Keratinocyte (primary cell): ENCODE results near the gene SLC9A8. TPM values are rescaled to one million over a fixed set of nuclear protein-coding genes. Genes with fewer than 3 reads are reported as not detected.

ENCODE experiments used
- DNase-seq: peaks from one replicate; pipeline ENCODE4 v3.0.0-alpha.2; 2011; ENCODE audit warnings: low read depth, missing footprints, low spot score
- FAIRE-seq: peaks from 2 replicates; lab custom pipeline; 2011; peaks lifted over from hg19 to GRCh38; lab: Jason Lieb, UNC
- H2AFZ ChIP-seq: 2 replicates; pipeline ENCODE4 v1.6.0; 2012; ENCODE audit warnings: low read length, control low read depth, inconsistent platforms; ENCODE audit not compliant: control insufficient read depth
- H3K27ac ChIP-seq: 2 replicates; pipeline ENCODE4 v1.5.1; 2011; ENCODE audit warnings: low read length; ENCODE audit not compliant: control insufficient read depth, insufficient read depth
- H3K27me3 ChIP-seq: 3 replicates; pipeline ENCODE4 v1.6.0; 2011; ENCODE audit warnings: low read length; ENCODE audit not compliant: control insufficient read depth, insufficient read depth; ENCODE audit errors: extremely low read depth
- H3K36me3 ChIP-seq, 2 experiments: 2 replicates in 1 of 2; 3 replicates in 1 of 2; pipeline ENCODE4 v1.5.1; 2011; ENCODE audit warnings: low read length in 2 of 2, mild to moderate bottlenecking in 1 of 2; ENCODE audit not compliant: control insufficient read depth in 2 of 2, insufficient read depth in 2 of 2; ENCODE audit errors: extremely low read depth in 1 of 2
- H3K4me1 ChIP-seq: 3 replicates; pipeline ENCODE4 v1.5.1; 2011; ENCODE audit warnings: low read length; ENCODE audit not compliant: control insufficient read depth, insufficient read depth; ENCODE audit errors: extremely low read depth
- H3K4me2 ChIP-seq: 3 replicates; pipeline ENCODE4 v1.6.0; 2011; ENCODE audit warnings: low read depth, low read length; ENCODE audit not compliant: control insufficient read depth, insufficient read depth; ENCODE audit errors: extremely low read depth
- H3K4me3 ChIP-seq, 3 experiments: fragments of 200-600 bp in 1 of 3; sonication (generic) in 1 of 3; 2 replicates in 2 of 3; 3 replicates in 1 of 3; pipeline ENCODE4 v1.5.1; 2011 to 2016; ENCODE audit warnings: low read length in 3 of 3, mild to moderate bottlenecking in 3 of 3, control low read depth in 2 of 3, inconsistent platforms in 1 of 3, low read depth in 1 of 3, mixed read lengths in 1 of 3, mixed run types in 1 of 3, moderate library complexity in 1 of 3; ENCODE audit not compliant: control insufficient read depth in 2 of 3, insufficient read depth in 2 of 3; ENCODE audit errors: extremely low read depth in 1 of 3
- H3K79me2 ChIP-seq: 2 replicates; pipeline ENCODE4 v1.6.0; 2012; ENCODE audit warnings: low read length; ENCODE audit not compliant: control insufficient read depth, insufficient read depth
- H3K9ac ChIP-seq: 3 replicates; pipeline ENCODE4 v1.6.0; 2011; ENCODE audit warnings: low read length; ENCODE audit not compliant: control insufficient read depth, insufficient read depth; ENCODE audit errors: extremely low read depth
- H3K9me1 ChIP-seq: 3 replicates; pipeline ENCODE4 v1.6.0; 2011; ENCODE audit warnings: low read length; ENCODE audit not compliant: control insufficient read depth, insufficient read depth; ENCODE audit errors: extremely low read depth
- H3K9me3 ChIP-seq: 2 replicates; pipeline ENCODE4 v1.5.1; 2012; ENCODE audit warnings: low read depth, low read length; ENCODE audit not compliant: control insufficient read depth
- H4K20me1 ChIP-seq: 3 replicates; pipeline ENCODE4 v1.6.0; 2011; ENCODE audit warnings: low read length; ENCODE audit not compliant: control insufficient read depth, insufficient read depth; ENCODE audit errors: extremely low read depth
- EZH2 ChIP-seq: IDR thresholded peaks from one replicate; pipeline ENCODE4 v1.6.1; 2012; ENCODE audit warnings: inconsistent platforms, mild to moderate bottlenecking, low read length, moderate library complexity
- dilution Hi-C: fragments of 300-500 bp; cut with MboI; formaldehyde crosslinking; loops from one replicate; pipeline ENCODE4 v1.7.0; 2020; ENCODE audit warnings: low sequenced_read_pairs; ENCODE audit not compliant: extremely low pct_ligation_motif_present
- polyA plus RNA-seq, 5 experiments: library from polyadenylated mRNA; depleted of rRNA in 3 of 5; stranded (reverse) in 3 of 5; stranded (forward) in 1 of 5; unstranded in 1 of 5; fragments of >200 nt; gene quantifications; 1 replicate in 1 of 5; 2 replicates in 3 of 5; 3 replicates in 1 of 5; pipeline versions ENCODE4 v1.2.1 to v1.2.3, GENCODE V29; 2011 to 2012; ENCODE audit warnings: missing spikeins in 2 of 5, low read depth in 1 of 5, low replicate concordance in 1 of 5
- TF ChIP-seq, protein P1 (sequence below), 3 experiments: IDR thresholded peaks in 1 of 3; conservative IDR thresholded peaks in 1 of 3; optimal IDR thresholded peaks in 1 of 3; 2 replicates in 2 of 3; 3 replicates in 1 of 3; pipeline versions ENCODE3 to v1.5.1; 2011; ENCODE audit warnings: low read length in 3 of 3, mild to moderate bottlenecking in 3 of 3, moderate library complexity in 2 of 3, control low read depth in 1 of 3, inconsistent platforms in 1 of 3; ENCODE audit not compliant: insufficient read depth in 2 of 3; ENCODE audit errors: extremely low read depth in 1 of 3

SLC9A8 gene
- polyA plus RNA-seq, 1 donor (not counting 4 experiments of a cell fraction or from before 2014, with no cell fraction given): 1.9 TPM

GRCh38 chr20:49787371-49788357, 25.0 kb upstream of the SLC9A8 start:
- Histone ChIP-seq H2AFZ (no peak overlapping the region), H3K4me1 (no peaks in the 10 kb centered on the region), H3K4me2 (no peak overlapping the region), H4K20me1 (no peaks in the 10 kb centered on the region), H3K9me3 (no peaks in the 10 kb centered on the region), H3K79me2 (no peaks in the 10 kb centered on the region), H3K36me3 (no peaks in the 10 kb centered on the region), H3K9me1 (no peaks in the 10 kb centered on the region), H3K27me3 (no peaks in the 10 kb centered on the region), H3K4me3 (no peak overlapping the region), H3K27ac (no peak overlapping the region), H3K9ac (no peak overlapping the region)
- dilution Hi-C loops: no loop called here
- no peak for DNase-seq
- no peak for FAIRE-seq
- no peak for TF ChIP-seq EZH2
- TF ChIP-seq, protein P1, sequence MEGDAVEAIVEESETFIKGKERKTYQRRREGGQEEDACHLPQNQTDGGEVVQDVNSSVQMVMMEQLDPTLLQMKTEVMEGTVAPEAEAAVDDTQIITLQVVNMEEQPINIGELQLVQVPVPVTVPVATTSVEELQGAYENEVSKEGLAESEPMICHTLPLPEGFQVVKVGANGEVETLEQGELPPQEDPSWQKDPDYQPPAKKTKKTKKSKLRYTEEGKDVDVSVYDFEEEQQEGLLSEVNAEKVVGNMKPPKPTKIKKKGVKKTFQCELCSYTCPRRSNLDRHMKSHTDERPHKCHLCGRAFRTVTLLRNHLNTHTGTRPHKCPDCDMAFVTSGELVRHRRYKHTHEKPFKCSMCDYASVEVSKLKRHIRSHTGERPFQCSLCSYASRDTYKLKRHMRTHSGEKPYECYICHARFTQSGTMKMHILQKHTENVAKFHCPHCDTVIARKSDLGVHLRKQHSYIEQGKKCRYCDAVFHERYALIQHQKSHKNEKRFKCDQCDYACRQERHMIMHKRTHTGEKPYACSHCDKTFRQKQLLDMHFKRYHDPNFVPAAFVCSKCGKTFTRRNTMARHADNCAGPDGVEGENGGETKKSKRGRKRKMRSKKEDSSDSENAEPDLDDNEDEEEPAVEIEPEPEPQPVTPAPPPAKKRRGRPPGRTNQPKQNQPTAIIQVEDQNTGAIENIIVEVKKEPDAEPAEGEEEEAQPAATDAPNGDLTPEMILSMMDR (optimal IDR thresholded peaks at IDR 0.05 in 1 of 3, IDR thresholded peaks at IDR 0.05 in 1 of 3, conservative IDR thresholded peaks at IDR 0.05 in 1 of 3; ENCODE audit: extremely low read depth in 1 of 3, insufficient read depth in 2 of 3, low read length in 3 of 3): no peak

DNA sequence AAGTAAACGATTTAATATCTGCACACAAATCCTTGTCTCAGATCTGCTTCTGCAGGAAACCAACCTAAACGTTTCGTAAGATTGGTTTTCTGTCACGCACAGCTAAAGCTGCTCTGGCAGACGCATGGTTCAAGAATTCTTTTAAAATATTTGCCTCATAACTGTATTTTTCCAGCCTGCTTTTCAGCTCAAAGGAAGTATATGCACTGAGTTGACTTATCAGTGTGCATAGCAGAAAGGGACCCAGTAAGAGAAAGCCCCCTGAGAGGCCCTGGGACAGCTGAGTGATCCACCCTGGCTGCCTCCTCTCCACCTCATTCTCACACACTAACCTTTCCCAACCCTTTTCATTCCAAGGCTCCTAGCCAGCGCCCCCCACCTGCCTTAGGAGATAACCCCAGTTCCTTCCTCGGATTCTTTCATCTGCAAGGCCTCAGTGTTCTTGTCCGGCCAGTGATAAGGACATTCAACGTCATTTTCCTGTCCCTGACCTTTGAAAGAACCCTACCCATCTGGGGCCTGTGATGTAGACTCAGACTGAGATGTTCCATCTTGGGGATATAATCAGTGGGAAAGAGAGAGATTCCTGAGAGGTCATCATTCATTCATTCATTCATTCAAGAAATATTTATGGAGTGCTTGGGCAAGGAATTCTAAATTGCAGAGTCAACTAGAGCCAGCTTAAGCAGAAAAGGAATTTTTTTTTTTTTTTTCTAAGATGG, 22.4 kb upstream of the SLC9A8 start:
- no peaks in the 10 kb centered on the region for H4K20me1 ChIP-seq
- peaks cover 7% of the 10 kb centered on the region for H3K4me1 ChIP-seq
- H2AFZ ChIP-seq: no peak overlapping the region
- no peak overlapping the region for H3K9ac ChIP-seq
- dilution Hi-C loops: no loop called here
- H3K9me3 ChIP-seq: no peaks in the 10 kb centered on the region
- H3K27ac ChIP-seq: no peak overlapping the region
- DNase-seq (no peak), FAIRE-seq (no peak)
- H3K9me1 ChIP-seq: no peaks in the 10 kb centered on the region
- H3K27me3 ChIP-seq: no peaks in the 10 kb centered on the region
- H3K36me3 ChIP-seq: no peaks in the 10 kb centered on the region
- TF ChIP-seq EZH2: no peak
- TF ChIP-seq, protein P1 (optimal IDR thresholded peaks at IDR 0.05 in 1 of 3, IDR thresholded peaks at IDR 0.05 in 1 of 3, conservative IDR thresholded peaks at IDR 0.05 in 1 of 3; ENCODE audit: extremely low read depth in 1 of 3, insufficient read depth in 2 of 3, low read length in 3 of 3): no peak
- H3K4me2 ChIP-seq: no peak overlapping the region
- H3K79me2 ChIP-seq: no peaks in the 10 kb centered on the region
- H3K4me3 ChIP-seq: no peak overlapping the region
